Measurements from ENCODE around the gene MOSPD3.

DNA sequence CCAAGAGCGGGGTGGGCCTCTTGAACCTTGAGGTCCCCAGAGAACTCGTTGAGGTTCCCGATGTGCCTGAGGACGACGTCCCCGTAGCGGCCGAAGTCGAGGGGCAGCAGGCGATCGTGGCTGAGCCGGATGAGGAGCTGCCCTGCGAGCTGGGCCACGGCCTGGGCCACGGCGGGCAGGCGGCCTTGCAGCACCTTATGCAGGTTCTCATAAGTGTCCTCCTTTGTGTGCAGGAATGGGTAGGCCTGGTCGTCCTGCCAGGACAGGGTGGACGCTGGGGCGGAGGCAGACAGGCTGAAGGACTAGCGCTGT is 14.9 kb downstream of the MOSPD3 start:
- TF ChIP-seq, protein P1, sequence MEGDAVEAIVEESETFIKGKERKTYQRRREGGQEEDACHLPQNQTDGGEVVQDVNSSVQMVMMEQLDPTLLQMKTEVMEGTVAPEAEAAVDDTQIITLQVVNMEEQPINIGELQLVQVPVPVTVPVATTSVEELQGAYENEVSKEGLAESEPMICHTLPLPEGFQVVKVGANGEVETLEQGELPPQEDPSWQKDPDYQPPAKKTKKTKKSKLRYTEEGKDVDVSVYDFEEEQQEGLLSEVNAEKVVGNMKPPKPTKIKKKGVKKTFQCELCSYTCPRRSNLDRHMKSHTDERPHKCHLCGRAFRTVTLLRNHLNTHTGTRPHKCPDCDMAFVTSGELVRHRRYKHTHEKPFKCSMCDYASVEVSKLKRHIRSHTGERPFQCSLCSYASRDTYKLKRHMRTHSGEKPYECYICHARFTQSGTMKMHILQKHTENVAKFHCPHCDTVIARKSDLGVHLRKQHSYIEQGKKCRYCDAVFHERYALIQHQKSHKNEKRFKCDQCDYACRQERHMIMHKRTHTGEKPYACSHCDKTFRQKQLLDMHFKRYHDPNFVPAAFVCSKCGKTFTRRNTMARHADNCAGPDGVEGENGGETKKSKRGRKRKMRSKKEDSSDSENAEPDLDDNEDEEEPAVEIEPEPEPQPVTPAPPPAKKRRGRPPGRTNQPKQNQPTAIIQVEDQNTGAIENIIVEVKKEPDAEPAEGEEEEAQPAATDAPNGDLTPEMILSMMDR (IDR thresholded peaks at IDR 0.05) = no peak
- TF ChIP-seq POLR2A (IDR thresholded peaks at IDR 0.05) = no peak
